Measurements from ENCODE around the gene ABCB11. TPM values are rescaled to one million over a fixed set of nuclear protein-coding genes. Genes with fewer than 3 reads are reported as not detected.

The ABCB11 gene
- total RNA-seq, 1 experiment from 2014 or later: not detected

GRCh38 chr2:168976034-168976654 is 55.0 kb downstream of the ABCB11 start:
- no peak for DNase-seq (ENCODE audit: low read depth)

- DNase-seq (ENCODE audit: low read depth): no peak
Observed at GRCh38 chr2:168974428-168974827, 56.7 kb downstream of the ABCB11 start.

GRCh38 chr2:168971261-168971660 is 59.9 kb downstream of the ABCB11 start:
- no peak for DNase-seq (ENCODE audit: low read depth)

DNA sequence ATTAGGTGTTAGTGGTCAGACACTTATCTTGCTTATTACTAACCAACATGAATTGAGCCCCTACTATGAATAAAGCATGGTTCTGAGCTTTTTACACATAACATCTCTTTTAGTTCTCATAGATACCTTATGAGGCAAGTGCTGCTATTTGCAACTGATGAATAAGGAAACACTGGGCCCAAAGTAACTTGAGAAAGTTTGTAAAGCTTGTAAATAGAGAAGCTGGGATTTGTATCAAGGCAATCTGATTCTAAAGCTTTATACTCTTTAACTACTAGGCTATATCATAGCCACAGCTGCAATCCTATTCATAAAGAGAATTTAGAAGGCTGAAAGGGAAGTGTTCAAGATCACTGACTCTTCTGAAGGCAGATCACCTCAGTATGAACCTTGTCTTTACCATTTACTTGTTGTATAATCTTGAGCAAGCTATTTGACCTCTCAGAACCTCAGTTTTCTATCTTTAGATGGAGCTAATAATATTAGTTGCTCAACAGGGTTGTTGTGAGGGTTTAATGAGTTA is 60.4 kb downstream of the ABCB11 start:
- no peak for DNase-seq (ENCODE audit: low read depth)

GRCh38 chr2:168969865-168970264 is 61.3 kb downstream of the ABCB11 start:
- no peak for DNase-seq (ENCODE audit: low read depth)

DNA sequence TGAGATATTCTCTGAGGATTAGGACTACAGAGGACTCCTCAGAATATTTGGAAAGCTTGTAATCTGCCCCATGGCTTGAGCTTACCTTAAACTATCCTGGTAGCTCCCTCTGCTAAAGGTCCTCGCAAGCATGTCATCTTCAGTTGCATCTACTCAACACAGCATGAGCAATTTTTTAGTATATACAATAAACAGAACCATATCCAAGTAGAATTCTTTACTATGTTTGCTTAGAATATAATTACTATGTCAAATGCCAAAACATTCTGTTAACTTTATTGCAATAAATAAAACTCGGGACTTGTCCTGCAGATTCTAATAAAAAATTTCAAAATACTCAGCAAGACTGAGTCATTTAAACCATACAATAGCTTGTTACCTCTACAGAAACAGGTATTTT is 62.8 kb downstream of the ABCB11 start:
- DNase-seq (ENCODE audit: low read depth): no peak

DNA sequence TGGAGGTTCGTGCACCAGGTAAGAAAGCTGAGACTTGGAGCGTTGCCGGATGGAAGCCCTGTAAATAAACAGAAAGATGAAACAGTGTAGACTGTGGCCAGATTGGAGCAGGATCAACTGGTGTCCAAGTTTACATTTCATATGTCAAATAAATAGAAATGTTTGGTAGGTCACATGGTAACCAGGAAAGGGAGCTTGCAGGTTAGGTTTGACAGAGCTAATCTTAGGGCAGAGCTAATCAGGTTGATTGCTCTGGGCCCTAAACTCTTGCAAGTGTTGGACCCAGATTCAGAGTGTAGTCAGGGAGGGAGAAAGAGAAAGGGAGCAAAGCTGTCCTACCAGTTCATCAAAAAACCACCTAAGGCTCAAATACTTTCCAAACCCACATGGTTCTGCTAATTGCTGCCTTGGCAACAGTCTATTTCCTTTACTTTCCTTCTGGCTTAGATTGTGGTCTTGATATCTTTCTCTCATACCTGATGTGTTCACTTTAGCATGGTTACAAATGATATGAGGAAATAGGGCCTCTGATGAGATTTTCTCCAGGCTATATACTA is 66.8 kb downstream of the ABCB11 start:
- DNase-seq (ENCODE audit: low read depth): peak; percentile 4

DNA sequence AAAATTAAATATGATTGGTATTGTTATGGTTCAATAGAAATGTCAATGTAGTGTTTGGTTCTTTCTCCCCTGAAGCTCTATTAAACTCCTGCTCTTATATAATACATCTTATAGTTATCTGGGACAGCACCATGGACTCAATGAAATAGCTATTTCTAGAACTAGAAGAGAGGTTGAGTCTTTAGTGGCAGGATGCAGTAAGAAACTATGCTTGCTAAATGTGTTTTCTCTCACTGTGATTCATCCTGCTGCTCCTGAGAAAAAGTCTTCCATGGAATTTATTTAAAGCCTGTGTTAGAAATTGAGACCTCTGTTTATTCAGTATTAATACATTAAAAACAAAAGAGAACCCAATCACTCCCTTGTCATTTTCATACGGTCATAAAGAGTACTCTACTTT is 68.5 kb downstream of the ABCB11 start:
- no peak for DNase-seq (ENCODE audit: low read depth)

- DNase-seq (ENCODE audit: low read depth): peak; percentile 68
Observed at GRCh38 chr2:168961450-168962229, 69.5 kb downstream of the ABCB11 start.

DNA sequence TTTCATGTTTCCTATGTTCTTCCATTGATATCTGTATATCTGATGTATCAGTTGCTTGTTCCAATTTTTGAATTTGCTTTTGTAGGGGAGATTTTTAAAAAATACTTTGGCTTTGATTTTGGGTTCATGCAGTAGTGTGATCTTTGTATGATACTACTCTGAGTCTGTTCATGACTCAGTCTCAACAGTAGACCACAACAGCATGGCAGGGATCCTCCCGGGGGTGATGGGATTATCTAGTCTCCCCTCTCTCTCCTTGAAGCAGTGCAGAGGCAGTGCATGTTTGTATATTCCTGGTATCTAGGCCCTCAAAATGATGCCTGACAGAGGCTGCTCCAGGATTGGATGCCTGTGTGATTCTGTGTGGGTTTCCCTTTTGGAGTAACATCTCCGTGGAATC is 74.7 kb downstream of the ABCB11 start:
- no peak for DNase-seq (ENCODE audit: low read depth)

GRCh38 chr2:168955321-168955720 is 75.8 kb downstream of the ABCB11 start:
- no peak for DNase-seq (ENCODE audit: low read depth)

- DNase-seq (ENCODE audit: low read depth): no peak
Observed at GRCh38 chr2:168954256-168954655, 76.9 kb downstream of the ABCB11 start.

GRCh38 chr2:168952424-168952823 is 78.7 kb downstream of the ABCB11 start:
- DNase-seq (ENCODE audit: low read depth): no peak

DNA sequence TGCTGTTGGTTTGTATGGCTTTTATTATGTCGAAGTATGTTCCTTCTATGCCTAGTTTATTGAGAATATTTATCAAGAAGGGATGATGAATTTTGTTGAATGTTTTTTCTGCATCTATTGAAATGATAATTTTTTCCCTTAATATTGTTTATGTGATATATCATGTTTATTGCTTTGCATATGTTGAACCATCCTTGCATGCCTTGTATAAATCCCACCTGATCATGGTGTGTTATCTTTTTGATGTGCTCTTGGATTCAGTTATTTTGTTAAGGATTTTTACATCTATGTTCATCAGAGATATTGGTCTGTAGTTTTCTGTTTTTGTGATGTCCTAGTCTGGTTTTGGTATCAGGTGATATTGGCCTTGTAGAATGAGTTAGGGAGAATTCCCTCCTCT is 79.3 kb downstream of the ABCB11 start:
- no peak for DNase-seq (ENCODE audit: low read depth)

- DNase-seq (ENCODE audit: low read depth): no peak
Observed at GRCh38 chr2:168949324-168949723, 81.8 kb downstream of the ABCB11 start.

GRCh38 chr2:168948621-168949212 is 82.4 kb downstream of the ABCB11 start:
- DNase-seq (ENCODE audit: low read depth): peak; percentile 12

- DNase-seq (ENCODE audit: low read depth): no peak
Observed at GRCh38 chr2:168945508-168945907, 85.6 kb downstream of the ABCB11 start.

DNA sequence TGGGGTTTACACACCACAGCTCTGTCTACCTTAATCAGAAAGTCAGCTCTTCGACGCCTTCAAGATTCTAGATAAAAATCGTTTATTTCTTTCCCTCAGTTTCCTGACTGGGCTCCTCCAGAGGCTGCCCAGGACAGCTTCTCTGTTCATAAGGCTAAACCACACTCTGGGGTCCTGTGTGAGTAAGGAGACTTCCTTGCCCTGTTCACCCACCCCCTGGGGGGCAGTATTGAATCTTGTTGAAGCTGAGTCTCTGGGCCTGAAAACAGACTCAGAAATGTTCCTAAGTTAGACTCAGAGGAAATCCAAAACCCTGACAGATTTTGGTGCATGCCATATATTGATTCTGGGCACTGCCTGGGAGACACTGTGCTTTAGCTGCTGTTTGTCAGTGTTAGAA is 87.1 kb downstream of the ABCB11 start:
- DNase-seq (ENCODE audit: low read depth): no peak

DNA sequence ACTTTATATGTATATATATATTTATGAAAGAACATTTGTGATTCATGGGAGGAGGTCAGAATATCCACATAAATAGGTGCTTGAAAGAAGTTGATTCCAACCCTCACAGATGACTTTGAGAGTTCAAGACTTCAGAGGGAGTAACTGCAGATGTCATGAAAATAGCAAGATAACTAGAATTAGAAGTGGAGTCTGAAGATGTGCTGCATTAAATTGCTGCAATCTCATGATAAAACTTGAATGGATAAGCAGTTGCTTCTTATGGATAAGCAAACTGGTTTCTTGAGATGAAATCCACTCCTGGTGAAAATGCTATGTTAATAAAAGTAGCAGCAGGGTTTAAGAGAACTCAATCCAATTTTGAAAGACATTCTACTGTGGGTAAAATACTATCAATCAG is 89.8 kb downstream of the ABCB11 start:
- no peak for DNase-seq (ENCODE audit: low read depth)

GRCh38 chr2:168939918-168940317 is 91.2 kb downstream of the ABCB11 start:
- DNase-seq (ENCODE audit: low read depth): no peak

DNA sequence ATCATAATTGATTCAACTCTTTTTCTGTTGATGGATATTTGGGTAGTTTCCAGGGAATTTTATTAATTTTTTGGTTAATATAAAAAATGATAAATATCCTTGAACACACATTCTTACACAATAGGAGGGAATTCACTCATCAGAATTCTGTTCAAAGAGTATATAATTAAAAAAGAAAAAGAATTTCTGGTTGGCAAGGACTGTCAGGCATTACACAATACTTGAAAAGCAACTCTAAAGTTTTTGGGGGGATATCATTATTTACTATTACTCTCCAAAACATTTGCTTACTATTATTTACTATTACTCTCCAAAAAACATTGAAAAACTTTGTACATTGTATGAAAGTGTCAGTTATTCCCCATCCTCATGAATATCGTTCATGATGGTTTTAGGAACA is 92.1 kb downstream of the ABCB11 start:
- no peak for DNase-seq (ENCODE audit: low read depth)

DNA sequence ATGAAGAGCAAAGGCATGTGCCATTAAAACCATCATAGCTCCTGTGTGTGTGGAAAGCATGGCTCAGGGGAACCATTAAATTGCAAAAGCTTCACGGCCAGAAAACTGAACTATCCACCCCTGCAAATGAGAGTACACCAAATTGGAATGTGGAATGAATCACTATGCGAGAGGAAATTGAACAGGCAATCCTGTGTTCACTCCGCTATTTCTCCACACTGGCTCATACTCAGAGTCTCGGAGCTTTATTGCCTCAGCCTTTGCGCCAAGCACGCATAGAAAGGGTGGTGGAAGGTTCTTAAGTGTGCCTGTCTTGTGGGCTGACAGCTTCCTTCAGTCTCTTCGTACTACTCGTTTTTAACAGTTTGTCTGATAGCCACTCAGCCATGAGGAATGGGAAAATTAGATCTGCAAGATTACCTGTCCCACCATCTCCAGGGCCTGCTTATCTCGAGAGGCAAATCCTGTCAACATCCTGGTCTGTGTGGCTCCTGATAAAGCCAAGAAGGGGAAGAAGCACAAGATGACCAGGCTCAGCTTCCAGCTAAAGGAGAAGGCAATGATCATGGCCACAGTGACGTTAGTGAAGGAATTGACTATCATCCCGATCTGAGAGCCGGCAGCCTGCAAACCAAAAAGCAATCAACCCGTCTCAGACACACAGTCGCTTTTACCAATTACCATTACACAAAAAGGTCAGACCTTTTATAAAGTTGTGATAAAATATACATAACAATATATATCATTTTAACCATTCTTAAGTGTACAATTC is 95.1 kb downstream of the ABCB11 start:
- peak; percentile 57 for DNase-seq (ENCODE audit: low read depth)

All from Daoy (cell line).